Mesenchymal stem cell (in vitro differentiated cells and primary cell): ENCODE results near the gene VEPH1.

Experiments
- DNase-seq: peaks from one replicate; pipeline ENCODE4 v3.0.0-alpha.2; 2013
- H2AFZ ChIP-seq: one replicate; pipeline ENCODE4 v1.6.1; 2013; ENCODE audit warnings: low read depth, mild to moderate bottlenecking, control low read depth, inconsistent platforms, low read length, moderate library complexity
- H2AK5ac ChIP-seq: 2 replicates; pipeline ENCODE4 v1.6.1; 2013; ENCODE audit warnings: low read length, moderate library complexity, mild to moderate bottlenecking, inconsistent platforms; ENCODE audit not compliant: severe bottlenecking
- H2BK120ac ChIP-seq: one replicate; pipeline ENCODE4 v1.6.1; 2013; ENCODE audit warnings: low read depth, mild to moderate bottlenecking, inconsistent platforms, low read length, moderate library complexity
- H2BK12ac ChIP-seq, 2 experiments: one replicate each; pipeline ENCODE4 v1.6.1; 2013; ENCODE audit warnings: inconsistent platforms in 2 of 2, low read length in 2 of 2, mild to moderate bottlenecking in 2 of 2, moderate library complexity in 2 of 2, control low read depth in 1 of 2
- H2BK15ac ChIP-seq: one replicate; pipeline ENCODE4 v1.6.1; 2013; ENCODE audit warnings: mild to moderate bottlenecking, low read depth, inconsistent platforms; ENCODE audit not compliant: poor library complexity, severe bottlenecking
- H2BK5ac ChIP-seq: 2 replicates; pipeline ENCODE4 v1.6.1; 2013; ENCODE audit warnings: low read depth, mild to moderate bottlenecking, low read length, control low read depth, inconsistent platforms; ENCODE audit not compliant: poor library complexity, severe bottlenecking
- H3K14ac ChIP-seq, 2 experiments: one replicate each; pipeline ENCODE4 v1.6.1; 2013; ENCODE audit warnings: inconsistent platforms in 2 of 2, low read length in 2 of 2, control low read depth in 1 of 2, mild to moderate bottlenecking in 1 of 2, moderate library complexity in 1 of 2
- H3K18ac ChIP-seq, 2 experiments: one replicate each; pipeline ENCODE4 v1.6.1; 2013; ENCODE audit warnings: inconsistent platforms in 2 of 2, low read length in 2 of 2, control low read depth in 1 of 2, low read depth in 1 of 2, mild to moderate bottlenecking in 1 of 2
- H3K23ac ChIP-seq, 2 experiments: one replicate each; pipeline ENCODE4 v1.6.1; 2013; ENCODE audit warnings: inconsistent platforms in 2 of 2, low read length in 2 of 2, mild to moderate bottlenecking in 2 of 2, moderate library complexity in 2 of 2, control low read depth in 1 of 2
- H3K27ac ChIP-seq: 2 replicates; pipeline ENCODE4 v1.5.1; 2013; ENCODE audit warnings: mild to moderate bottlenecking, moderate library complexity, low read length, control low read depth, inconsistent platforms; ENCODE audit not compliant: poor library complexity, severe bottlenecking
- H3K27me3 ChIP-seq, 2 experiments: 2 replicates each; pipeline versions ENCODE4 v1.6.1 to v1.7.0; 2013; ENCODE audit warnings: low read length in 2 of 2, mild to moderate bottlenecking in 2 of 2, moderate library complexity in 2 of 2, control low read depth in 1 of 2, inconsistent platforms in 1 of 2; ENCODE audit not compliant: control insufficient read depth in 1 of 2, insufficient read depth in 1 of 2
- H3K36me3 ChIP-seq, 2 experiments: 2 replicates each; pipeline versions ENCODE4 v1.6.1 to v1.7.0; 2013; ENCODE audit warnings: low read length in 2 of 2, control low read depth in 1 of 2, inconsistent platforms in 1 of 2, low read depth in 1 of 2, mild to moderate bottlenecking in 1 of 2; ENCODE audit not compliant: insufficient read depth in 2 of 2, control insufficient read depth in 1 of 2
- H3K4ac ChIP-seq, 2 experiments: one replicate each; pipeline ENCODE4 v1.6.1; 2013; ENCODE audit warnings: inconsistent platforms in 2 of 2, low read length in 2 of 2, mild to moderate bottlenecking in 2 of 2, moderate library complexity in 2 of 2, control low read depth in 1 of 2, low read depth in 1 of 2
- H3K4me1 ChIP-seq: 2 replicates; pipeline ENCODE4 v1.6.1; 2013; ENCODE audit warnings: low read depth, low read length, control low read depth; ENCODE audit not compliant: control insufficient read depth, insufficient read depth
- H3K4me2 ChIP-seq: 2 replicates; pipeline ENCODE4 v1.6.1; 2013; ENCODE audit warnings: low read length, mild to moderate bottlenecking, inconsistent platforms; ENCODE audit not compliant: poor library complexity, severe bottlenecking
- H3K4me3 ChIP-seq, 2 experiments: 2 replicates each; pipeline versions ENCODE4 v1.5.1 to v1.7.0; 2013; ENCODE audit warnings: low read length in 2 of 2, mild to moderate bottlenecking in 2 of 2, control low read depth in 1 of 2, low read depth in 1 of 2; ENCODE audit not compliant: insufficient read depth in 1 of 2
- H3K79me1 ChIP-seq: replicated peaks from 2 replicates; pipeline ENCODE4 v1.6.1; 2013; ENCODE audit warnings: mild to moderate bottlenecking, control low read depth, low read length, inconsistent platforms; ENCODE audit not compliant: poor library complexity, severe bottlenecking
- H3K9ac ChIP-seq: 2 replicates; pipeline ENCODE4 v1.7.0; 2013; ENCODE audit warnings: mild to moderate bottlenecking, low read length, moderate library complexity
- H3K9me3 ChIP-seq: 2 replicates; pipeline ENCODE4 v1.7.0; 2013; ENCODE audit warnings: mild to moderate bottlenecking, low read length; ENCODE audit not compliant: control insufficient read depth
- H4K8ac ChIP-seq: one replicate; pipeline ENCODE4 v1.6.1; 2013; ENCODE audit warnings: inconsistent platforms, mild to moderate bottlenecking, low read length, moderate library complexity
- H4K91ac ChIP-seq: one replicate; pipeline ENCODE4 v1.6.1; 2013; ENCODE audit warnings: mild to moderate bottlenecking, low read length, inconsistent platforms
- WGBS: methylation state at CpG from one replicate; pipeline ENCODE4 v1.1.7; 2013; ENCODE audit warnings: mixed read lengths; 5-methylcytosine and 5-hydroxymethylcytosine counted together

Gene VEPH1

DNA sequence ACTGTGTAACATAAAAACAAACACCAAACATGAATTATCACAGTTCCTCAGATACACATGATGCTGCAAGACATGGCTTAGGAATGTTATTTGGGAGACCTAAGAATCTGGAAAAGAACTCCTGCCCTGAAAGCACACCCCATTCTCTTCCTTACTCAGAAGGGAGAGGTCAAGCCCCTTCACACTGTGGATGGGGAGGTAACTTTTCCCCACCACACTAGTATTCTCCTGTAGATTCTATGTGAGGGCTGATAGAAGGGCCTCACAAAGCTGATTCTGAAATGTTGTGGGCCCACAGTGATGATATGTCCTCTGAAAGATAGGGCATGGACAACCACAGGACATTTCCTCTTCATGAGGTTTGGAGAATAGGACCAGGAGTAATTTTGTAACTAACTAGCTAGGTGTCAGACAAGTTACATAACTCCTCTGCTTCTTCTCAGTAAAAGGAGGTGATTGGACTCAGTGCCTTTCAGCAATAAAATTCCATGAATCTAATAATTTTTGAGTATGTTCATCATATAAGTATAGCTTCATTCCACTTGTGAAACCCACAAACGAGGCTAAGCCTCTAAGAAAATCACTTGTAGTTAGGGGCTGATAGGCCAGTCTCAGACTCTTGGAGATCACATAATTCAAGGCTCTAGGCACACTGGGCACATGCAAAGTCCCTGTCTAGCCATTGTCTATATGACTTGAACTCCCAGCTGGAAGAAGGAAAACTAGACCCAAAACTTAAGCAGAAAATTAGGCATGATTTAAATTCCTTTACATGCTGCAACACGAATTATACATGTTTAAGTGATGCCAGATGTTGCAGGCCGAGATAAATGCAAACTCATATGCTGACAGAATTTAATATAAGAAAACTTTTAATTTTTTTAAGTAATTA is 59.1 kb downstream of the VEPH1 start:
- WGBS: 78% methylated on average over 1 of the region's 3 CpGs

DNA sequence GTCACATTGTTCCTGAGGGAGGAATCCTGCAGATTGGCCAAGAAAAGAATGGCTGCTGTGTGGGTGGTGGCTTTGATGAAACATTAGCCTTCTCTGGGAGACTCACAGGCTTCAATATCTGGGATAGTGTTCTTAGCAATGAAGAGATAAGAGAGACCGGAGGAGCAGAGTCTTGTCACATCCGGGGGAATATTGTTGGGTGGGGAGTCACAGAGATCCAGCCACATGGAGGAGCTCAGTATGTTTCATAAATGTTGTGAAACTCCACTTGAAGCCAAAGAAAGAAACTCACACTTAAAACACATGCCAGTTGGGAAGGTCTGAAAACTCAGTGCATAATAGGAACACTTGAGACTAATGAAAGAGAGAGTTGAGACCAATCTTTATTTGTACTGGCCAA is 60.5 kb downstream of the VEPH1 start:
- H3K27me3 ChIP-seq: no peaks in the 10 kb centered on the region
- no peak overlapping the region for H2BK120ac ChIP-seq
- no peak overlapping the region for H3K27ac ChIP-seq
- H2AFZ ChIP-seq: no peak overlapping the region
- peak; percentile 44 for DNase-seq
- H3K9ac ChIP-seq: peak overlapping the region; percentile 44
- peak overlapping the region; percentile 57 for H2AK5ac ChIP-seq
- H3K79me1 ChIP-seq: peaks cover 7% of the 10 kb centered on the region
- no peak overlapping the region for H3K14ac ChIP-seq
- no peak overlapping the region for H4K91ac ChIP-seq
- H3K23ac ChIP-seq: no peak overlapping the region
- H2BK12ac ChIP-seq: no peak overlapping the region
- H3K4me2 ChIP-seq: no peak overlapping the region
- no peak overlapping the region for H2BK5ac ChIP-seq
- peak overlapping the region in 1 of 2 experiments; percentile 45 for H3K18ac ChIP-seq
- peak overlapping the region; percentile 77 for H2BK15ac ChIP-seq
- H4K8ac ChIP-seq: peak overlapping the region; percentile 63
- 93% methylated on average over 2 of the region's 2 CpGs for WGBS
- peak overlapping the region in 1 of 2 experiments; percentile 89 for H3K4me3 ChIP-seq
- H3K36me3 ChIP-seq: peaks cover 7 to 46% of the 10 kb centered on the region in 2 experiments
- H3K4me1 ChIP-seq: peaks cover 2% of the 10 kb centered on the region
- H3K9me3 ChIP-seq: no peaks in the 10 kb centered on the region
- no peak overlapping the region for H3K4ac ChIP-seq

More for the DNA sequence above, 59.1 kb downstream of the VEPH1 start:
- H3K23ac ChIP-seq: no peak overlapping the region
- H2BK120ac ChIP-seq: no peak overlapping the region
- H2AK5ac ChIP-seq: no peak overlapping the region
- H3K4me2 ChIP-seq: no peak overlapping the region
- no peaks in the 10 kb centered on the region for H3K9me3 ChIP-seq
- H3K79me1 ChIP-seq: peaks cover 7% of the 10 kb centered on the region
- no peak overlapping the region for H2BK15ac ChIP-seq
- H2AFZ ChIP-seq: no peak overlapping the region
- peaks cover 7 to 37% of the 10 kb centered on the region in 2 experiments for H3K36me3 ChIP-seq
- no peak overlapping the region for H3K4me3 ChIP-seq
- H2BK5ac ChIP-seq: no peak overlapping the region
- H3K4me1 ChIP-seq: no peaks in the 10 kb centered on the region
- no peak overlapping the region for H4K8ac ChIP-seq
- no peak overlapping the region for H3K14ac ChIP-seq
- H3K4ac ChIP-seq: no peak overlapping the region
- H3K27ac ChIP-seq: peak overlapping the region; percentile 35
- H3K18ac ChIP-seq: no peak overlapping the region
- H3K9ac ChIP-seq: peak overlapping the region; percentile 56
- H4K91ac ChIP-seq: no peak overlapping the region
- DNase-seq: no peak
- H3K27me3 ChIP-seq: no peaks in the 10 kb centered on the region
- H2BK12ac ChIP-seq: no peak overlapping the region

DNA sequence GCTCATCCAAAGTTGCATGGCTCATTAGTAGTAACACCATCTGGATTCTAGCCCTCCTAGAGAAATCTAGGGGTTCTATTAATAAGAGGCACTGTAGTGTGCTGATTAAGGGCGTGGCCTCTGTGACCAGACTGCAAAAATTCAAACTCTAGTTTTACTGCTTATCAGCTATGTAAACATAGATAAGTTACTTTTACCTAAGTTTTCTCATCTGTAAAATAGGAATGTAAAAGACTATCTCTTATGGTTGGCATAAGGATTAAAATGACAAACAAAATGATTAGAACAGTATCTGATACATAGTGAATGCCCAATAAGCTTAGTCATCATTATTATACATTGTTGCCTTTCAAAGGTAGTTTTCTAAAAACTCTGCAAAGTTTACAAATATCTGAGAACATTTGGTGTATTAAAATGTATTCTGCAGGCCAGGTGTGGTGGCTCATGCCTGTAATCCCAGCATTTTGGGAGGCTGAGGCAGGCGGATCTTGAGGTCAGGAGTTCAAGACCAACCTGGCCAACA is 62.1 kb downstream of the VEPH1 start:
- peaks cover 7 to 46% of the 10 kb centered on the region in 2 experiments for H3K36me3 ChIP-seq
- WGBS: 100% methylated on average over 1 of the region's 2 CpGs

DNA sequence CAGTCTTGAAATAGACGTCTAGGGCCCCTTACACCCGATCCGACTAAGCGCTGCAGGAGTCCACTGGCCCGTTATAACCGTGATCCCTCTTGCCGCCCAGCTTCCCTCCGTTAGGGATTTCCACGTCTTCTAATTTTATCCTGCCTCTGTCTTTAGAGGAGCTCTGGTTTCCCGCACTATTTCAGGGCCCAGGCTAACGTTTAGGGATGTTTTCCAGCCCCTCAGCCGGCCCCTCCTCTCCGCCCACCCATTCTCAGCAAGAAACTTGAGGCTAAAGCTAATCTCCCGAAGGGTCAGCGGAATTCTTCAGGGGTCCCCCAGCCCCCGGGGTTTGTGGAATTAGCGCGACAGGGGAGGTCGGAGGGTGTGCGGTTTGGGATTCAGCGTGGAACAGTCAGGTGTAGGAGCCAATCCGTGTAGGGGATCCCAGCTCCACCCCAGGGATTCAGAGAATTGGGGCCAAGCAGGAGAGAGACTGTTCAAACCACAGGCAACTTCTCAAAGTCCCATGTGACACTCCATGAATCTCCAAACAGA is 65.0 kb downstream of the VEPH1 start:
- Histone ChIP-seq H2AK5ac (peak overlapping the region; percentile 37), H3K79me1 (peaks cover 9% of the 10 kb centered on the region), H4K8ac (peak overlapping the region; percentile 75), H4K91ac (no peak overlapping the region), H2BK12ac (peak overlapping the region in 1 of 2 experiments; percentile 54), H3K18ac (peak overlapping the region in 1 of 2 experiments; percentile 52), H3K4me2 (peak overlapping the region; percentile 97), H3K9ac (peak overlapping the region; percentile 84), H3K27me3 (no peaks in the 10 kb centered on the region), H2BK15ac (no peak overlapping the region), H3K9me3 (no peaks in the 10 kb centered on the region), H2BK5ac (no peak overlapping the region), H3K27ac (peak overlapping the region; percentile 58), H3K4ac (no peak overlapping the region), H3K36me3 (peaks cover 7 to 39% of the 10 kb centered on the region in 2 experiments), H2BK120ac (no peak overlapping the region), H3K14ac (peak overlapping the region in 1 of 2 experiments; percentile 71), H3K4me1 (peaks cover 6% of the 10 kb centered on the region), H2AFZ (no peak overlapping the region), H3K23ac (no peak overlapping the region), H3K4me3 (peak overlapping the region; percentile 81 to 89)
- no peak for DNase-seq
- 3% methylated on average over 20 of the region's 22 CpGs for WGBS

More for the DNA sequence above, 62.1 kb downstream of the VEPH1 start:
- no peak overlapping the region for H3K18ac ChIP-seq
- H3K14ac ChIP-seq: no peak overlapping the region
- H3K9me3 ChIP-seq: no peaks in the 10 kb centered on the region
- no peak overlapping the region for H2BK12ac ChIP-seq
- no peak overlapping the region for H2BK120ac ChIP-seq
- H2AFZ ChIP-seq: no peak overlapping the region
- peaks cover 6% of the 10 kb centered on the region for H3K4me1 ChIP-seq
- H3K23ac ChIP-seq: no peak overlapping the region
- no peak overlapping the region for H2BK15ac ChIP-seq
- no peak overlapping the region for H4K91ac ChIP-seq
- H3K27me3 ChIP-seq: no peaks in the 10 kb centered on the region
- no peak overlapping the region for H3K4me2 ChIP-seq
- no peak overlapping the region for H3K9ac ChIP-seq
- H2BK5ac ChIP-seq: no peak overlapping the region
- H2AK5ac ChIP-seq: no peak overlapping the region
- H3K27ac ChIP-seq: no peak overlapping the region
- no peak overlapping the region for H4K8ac ChIP-seq
- peaks cover 7% of the 10 kb centered on the region for H3K79me1 ChIP-seq
- peak overlapping the region in 1 of 2 experiments; percentile 89 for H3K4me3 ChIP-seq
- DNase-seq: no peak
- no peak overlapping the region for H3K4ac ChIP-seq
